Prostate gland (tissue), 2 donors: ENCODE measurements around the gene ANXA2R.

ENCODE experiments used
- POLR2A ChIP-seq: fragments of 450-650 bp; IDR thresholded peaks from one replicate; pipeline ENCODE4 v1.6.1; 2016; ENCODE audit warnings: antibody characterized with exemption, mild to moderate bottlenecking
- POLR2AphosphoS5 ChIP-seq: sonication (generic); formaldehyde crosslinking; IDR thresholded peaks from one replicate; pipeline ENCODE4 v1.6.1; 2017; ENCODE audit warnings: antibody characterized with exemption
- TF ChIP-seq, protein P1 (sequence below), 4 experiments: fragments of 200-600 bp in 2 of 4; fragments of 450-650 bp in 2 of 4; sonication (generic) in 2 of 4; IDR thresholded peaks; 1 replicate in 3 of 4; 2 replicates in 1 of 4; pipeline ENCODE4 v1.5.1; 2016 to 2019; ENCODE audit warnings: antibody characterized with exemption in 4 of 4, mild to moderate bottlenecking in 2 of 4, moderate library complexity in 2 of 4

DNA sequence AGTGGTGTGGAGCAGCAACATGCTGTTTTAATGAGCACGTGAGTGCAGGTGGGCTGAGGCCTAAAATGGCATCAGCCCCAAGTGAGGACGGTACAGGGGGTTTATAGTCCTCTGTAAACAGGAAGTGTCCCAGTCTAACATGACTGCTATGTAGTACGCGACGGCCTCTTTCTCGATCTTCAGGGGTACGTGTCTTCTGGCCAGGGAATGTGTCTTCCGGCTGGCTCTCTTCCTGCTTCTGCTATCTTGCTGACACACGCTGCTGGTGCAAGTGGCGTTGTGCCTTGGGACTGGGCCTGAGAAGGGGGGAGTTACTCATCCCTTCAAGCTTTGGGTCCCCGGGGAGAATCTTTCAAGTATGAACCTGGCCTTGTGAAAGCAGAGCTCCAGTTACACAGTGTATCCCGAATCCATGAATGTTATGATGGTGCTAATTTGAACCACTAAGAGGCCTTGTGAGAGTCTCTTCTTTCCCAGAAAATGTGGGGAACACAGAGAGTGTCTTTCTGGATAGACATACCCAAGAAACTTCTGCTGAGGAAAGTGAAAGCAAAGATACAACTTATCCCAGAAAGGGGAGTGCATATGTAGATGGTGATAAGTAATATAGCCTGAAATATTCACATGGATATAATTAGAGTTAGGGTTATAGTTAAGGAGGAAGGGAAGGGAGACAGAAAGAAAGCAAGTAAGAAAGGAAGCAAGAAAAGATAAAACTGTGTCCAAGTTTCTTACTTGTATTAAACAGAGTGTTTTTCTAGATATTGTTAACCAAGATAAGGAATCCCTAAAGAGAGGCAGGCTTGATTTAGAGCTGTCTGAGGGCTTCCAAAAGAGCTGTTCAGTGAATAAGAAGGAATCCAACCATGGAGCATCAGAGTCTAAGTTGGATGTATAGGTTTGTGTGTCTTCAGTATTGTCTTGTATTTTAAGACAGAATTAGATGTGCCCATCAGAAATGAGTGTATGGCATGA lies 35.5 kb upstream of the ANXA2R start:
- no peak for TF ChIP-seq POLR2A
- TF ChIP-seq, protein P1, sequence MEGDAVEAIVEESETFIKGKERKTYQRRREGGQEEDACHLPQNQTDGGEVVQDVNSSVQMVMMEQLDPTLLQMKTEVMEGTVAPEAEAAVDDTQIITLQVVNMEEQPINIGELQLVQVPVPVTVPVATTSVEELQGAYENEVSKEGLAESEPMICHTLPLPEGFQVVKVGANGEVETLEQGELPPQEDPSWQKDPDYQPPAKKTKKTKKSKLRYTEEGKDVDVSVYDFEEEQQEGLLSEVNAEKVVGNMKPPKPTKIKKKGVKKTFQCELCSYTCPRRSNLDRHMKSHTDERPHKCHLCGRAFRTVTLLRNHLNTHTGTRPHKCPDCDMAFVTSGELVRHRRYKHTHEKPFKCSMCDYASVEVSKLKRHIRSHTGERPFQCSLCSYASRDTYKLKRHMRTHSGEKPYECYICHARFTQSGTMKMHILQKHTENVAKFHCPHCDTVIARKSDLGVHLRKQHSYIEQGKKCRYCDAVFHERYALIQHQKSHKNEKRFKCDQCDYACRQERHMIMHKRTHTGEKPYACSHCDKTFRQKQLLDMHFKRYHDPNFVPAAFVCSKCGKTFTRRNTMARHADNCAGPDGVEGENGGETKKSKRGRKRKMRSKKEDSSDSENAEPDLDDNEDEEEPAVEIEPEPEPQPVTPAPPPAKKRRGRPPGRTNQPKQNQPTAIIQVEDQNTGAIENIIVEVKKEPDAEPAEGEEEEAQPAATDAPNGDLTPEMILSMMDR (IDR thresholded peaks at IDR 0.05), result no peak
- TF ChIP-seq POLR2AphosphoS5, result no peak
